ENCODE data around the gene HNRNPF.
"Not testable (repeated sequence)": the region's sequence is repeated elsewhere in the genome, so short reads cannot be mapped to it uniquely, and the experiment has no call there.

HNRNPF gene

GRCh38 chr10:43347997-43348396, 61.0 kb downstream of the HNRNPF start:
- DNase-seq, result no peak

DNA sequence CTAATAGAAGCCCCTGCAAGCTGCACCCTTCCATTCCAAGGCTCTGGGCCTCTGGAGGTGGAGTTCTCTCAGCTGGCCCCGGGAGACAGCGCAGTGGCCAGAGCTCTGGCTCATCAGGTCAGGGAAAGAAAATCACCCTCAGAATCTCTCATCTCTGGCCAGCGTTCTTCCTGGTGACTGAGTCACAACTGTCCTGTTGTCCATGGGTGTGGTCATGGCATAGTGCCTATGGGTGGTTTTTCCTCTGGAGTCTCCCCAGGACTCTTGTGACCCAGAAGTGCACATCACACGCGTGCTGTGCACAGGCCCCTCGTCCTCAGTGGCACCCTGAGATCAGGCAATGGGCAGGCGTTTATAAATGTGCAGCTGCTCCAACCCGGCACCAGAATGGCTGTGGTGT, 64.9 kb downstream of the HNRNPF start:
- no peak for DNase-seq

GRCh38 chr10:43343126-43343525, 65.9 kb downstream of the HNRNPF start:
- no peak for DNase-seq

- no peak for DNase-seq
These were observed 66.5 kb downstream of the HNRNPF start for GRCh38 chr10:43342279-43343125.

DNA sequence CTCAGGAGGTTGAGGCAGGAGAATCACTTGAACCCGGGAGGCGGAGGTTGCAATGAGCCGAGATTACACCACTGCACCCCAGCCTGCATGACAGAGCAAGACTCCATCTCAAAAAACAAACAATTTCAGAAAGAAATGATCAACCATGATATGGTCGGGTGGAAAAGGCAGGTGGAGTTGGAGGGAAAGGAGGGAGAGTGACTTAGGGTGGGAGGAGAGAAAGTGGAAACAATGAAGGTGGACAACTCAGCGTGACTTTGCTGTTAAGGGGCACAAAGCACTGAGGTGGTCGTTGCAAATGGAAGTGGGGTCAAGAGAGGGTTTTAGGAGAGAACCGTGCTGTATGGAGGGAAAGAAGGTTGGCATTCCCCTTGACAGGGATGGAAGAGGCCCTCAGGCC, 67.5 kb downstream of the HNRNPF start:
- DNase-seq, result no peak

DNA sequence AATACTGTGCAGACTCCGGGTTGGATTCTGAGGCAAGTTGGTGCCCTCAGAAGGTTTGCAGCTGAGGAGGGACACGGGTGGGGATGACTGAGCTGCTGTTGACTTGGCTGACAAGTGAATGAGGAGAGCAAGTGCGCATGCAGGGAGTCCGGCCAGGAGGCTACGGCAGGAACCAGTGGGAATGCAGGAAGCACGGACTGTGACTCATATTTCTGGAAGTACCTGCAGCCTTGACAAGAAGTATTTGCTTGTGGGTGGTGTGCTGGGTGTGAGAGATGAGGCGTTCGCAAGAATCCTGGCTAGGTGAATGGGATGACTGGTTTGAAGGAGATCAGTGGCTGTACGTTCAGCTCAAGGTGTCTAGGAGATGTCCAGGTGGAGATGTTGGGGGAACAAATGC, 68.4 kb downstream of the HNRNPF start:
- DNase-seq, result no peak

GRCh38 chr10:43340101-43340500, 68.9 kb downstream of the HNRNPF start:
- DNase-seq, result no peak

DNA sequence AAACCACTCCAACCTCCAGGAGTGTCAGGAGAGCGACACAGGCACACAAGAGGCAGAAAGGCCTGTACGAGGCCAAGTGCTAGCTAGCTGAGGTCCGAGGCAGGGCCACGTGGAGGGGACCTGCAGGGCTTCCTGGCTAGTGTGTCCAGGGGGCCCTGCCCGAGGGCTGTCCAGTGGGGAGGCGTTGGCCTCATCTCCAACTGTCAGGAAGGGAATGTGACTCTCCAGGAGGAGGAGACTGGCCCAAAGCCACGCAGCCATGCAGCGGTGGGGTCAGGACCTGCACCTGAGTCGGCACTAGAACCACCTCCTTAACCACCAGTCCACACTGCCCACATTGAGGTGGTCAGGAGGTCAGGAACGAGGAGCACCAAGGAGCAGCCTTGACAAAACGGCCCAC, 69.8 kb downstream of the HNRNPF start:
- no peak for DNase-seq

GRCh38 chr10:43338117-43338516, 70.9 kb downstream of the HNRNPF start:
- DNase-seq, result no peak

- DNase-seq, result not testable (repeated sequence)
These were observed 71.5 kb downstream of the HNRNPF start for GRCh38 chr10:43337536-43337935.

DNA sequence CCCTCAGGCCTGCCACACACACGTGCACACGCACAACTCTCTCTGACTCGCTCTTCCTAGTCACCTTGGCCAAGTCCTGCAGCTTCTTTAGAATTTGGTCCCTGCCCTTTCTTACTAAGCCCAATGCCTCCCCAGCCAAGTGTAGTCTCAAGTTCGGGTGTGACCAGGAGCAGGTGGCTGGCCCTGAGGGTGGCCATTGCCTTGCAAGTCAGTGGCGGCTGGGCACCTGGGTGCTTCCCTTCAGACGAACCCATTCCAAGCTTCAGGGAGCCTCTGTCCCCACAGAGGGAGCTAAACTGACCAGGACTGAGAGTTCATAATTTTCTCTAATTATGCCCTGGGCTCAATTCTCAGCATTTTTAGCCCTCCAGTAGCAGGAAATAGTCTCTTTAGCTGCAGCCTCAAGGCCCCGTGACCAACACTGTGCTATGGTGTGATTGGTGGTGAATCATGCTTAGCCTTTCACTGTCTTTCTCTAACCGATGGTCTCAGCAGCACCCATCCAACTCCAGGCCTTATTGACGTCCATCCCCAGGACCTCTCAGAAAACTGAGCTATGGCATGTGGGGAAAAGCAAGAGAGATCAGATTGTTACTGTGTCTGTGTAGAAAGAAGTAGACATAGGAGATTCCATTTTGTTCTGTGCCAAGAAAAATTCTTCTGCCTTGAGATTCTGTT, 72.2 kb downstream of the HNRNPF start:
- no peak for DNase-seq

- no peak for DNase-seq
These were observed 72.9 kb downstream of the HNRNPF start for GRCh38 chr10:43336061-43336460.
